ENCODE results near the gene FOXE1.

FOXE1 gene

GRCh38 chr9:97860451-97861147, 7.6 kb downstream of the FOXE1 start:
- H3K4me3 ChIP-seq (replicated peaks in 1 of 2; ENCODE audit: low read depth in 2 of 2, low read length in 2 of 2), result no peak overlapping the region
- no peak for TF ChIP-seq CTCF (IDR thresholded peaks at IDR 0.05; ENCODE audit: low read depth, low read length)
- no peak for DNase-seq (ENCODE audit: low read depth in 2 of 2)

- H3K4me3 ChIP-seq (replicated peaks in 1 of 2; ENCODE audit: low read depth in 2 of 2, low read length in 2 of 2), result no peak overlapping the region
- DNase-seq (ENCODE audit: low read depth in 2 of 2), result no peak
- TF ChIP-seq CTCF (IDR thresholded peaks at IDR 0.05; ENCODE audit: low read depth, low read length), result no peak
Observed at GRCh38 chr9:97861148-97861475, 8.1 kb downstream of the FOXE1 start.

DNA sequence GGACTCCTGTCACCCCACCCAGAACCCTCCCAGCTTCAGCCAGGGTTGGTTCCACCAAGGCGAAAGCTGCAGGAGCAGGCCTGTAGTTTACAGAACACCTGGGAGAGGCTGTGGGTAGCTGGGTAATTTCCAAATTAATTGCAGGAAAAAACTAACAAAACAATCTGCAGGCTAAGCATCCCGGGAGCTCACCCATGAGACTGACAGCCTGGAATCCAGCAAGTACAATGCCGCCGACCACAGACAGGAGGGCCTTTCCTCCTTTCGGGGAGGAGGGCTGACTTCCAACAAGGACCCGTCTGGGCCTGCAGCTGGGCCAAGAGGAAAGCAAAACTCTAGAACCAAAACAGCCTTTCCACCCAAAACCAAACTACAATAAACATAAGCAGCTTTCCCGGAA, 10.3 kb downstream of the FOXE1 start:
- no peak for DNase-seq (ENCODE audit: low read depth in 2 of 2)
- no peak overlapping the region for H3K4me3 ChIP-seq (replicated peaks in 1 of 2; ENCODE audit: low read depth in 2 of 2, low read length in 2 of 2)
- no peak for TF ChIP-seq CTCF (IDR thresholded peaks at IDR 0.05; ENCODE audit: low read depth, low read length)

GRCh38 chr9:97864396-97864795, 11.4 kb downstream of the FOXE1 start:
- H3K4me3 ChIP-seq (replicated peaks in 1 of 2; ENCODE audit: low read depth in 2 of 2, low read length in 2 of 2), result no peak overlapping the region
- DNase-seq (ENCODE audit: low read depth in 2 of 2), result no peak
- no peak for TF ChIP-seq CTCF (IDR thresholded peaks at IDR 0.05; ENCODE audit: low read depth, low read length)

GRCh38 chr9:97866300-97866699, 13.3 kb downstream of the FOXE1 start:
- no peak overlapping the region for H3K4me3 ChIP-seq (replicated peaks in 1 of 2; ENCODE audit: low read depth in 2 of 2, low read length in 2 of 2)
- no peak for TF ChIP-seq CTCF (IDR thresholded peaks at IDR 0.05; ENCODE audit: low read depth, low read length)
- DNase-seq (ENCODE audit: low read depth in 2 of 2), result no peak

DNA sequence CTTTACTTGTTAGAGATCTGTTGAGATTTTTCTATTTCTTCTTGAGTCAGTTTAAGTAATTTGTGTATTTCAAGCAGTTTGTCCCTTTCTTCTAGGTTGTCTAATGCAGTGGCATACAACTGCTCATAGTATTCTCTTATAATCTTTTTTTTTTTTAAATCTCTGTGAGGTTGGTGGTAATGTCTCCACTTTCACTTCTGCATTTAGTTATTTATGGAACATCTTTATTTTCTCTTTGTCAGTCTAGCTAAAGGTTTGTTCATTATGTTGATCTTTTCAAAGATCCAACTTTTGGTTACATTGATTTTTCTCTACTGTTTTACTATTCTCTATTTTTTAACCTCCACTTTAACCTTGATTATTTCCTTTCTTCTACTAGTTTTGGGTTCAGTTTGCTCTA, 13.8 kb downstream of the FOXE1 start:
- no peak for DNase-seq (ENCODE audit: low read depth in 2 of 2)
- no peak overlapping the region for H3K4me3 ChIP-seq (replicated peaks in 1 of 2; ENCODE audit: low read depth in 2 of 2, low read length in 2 of 2)
- no peak for TF ChIP-seq CTCF (IDR thresholded peaks at IDR 0.05; ENCODE audit: low read depth, low read length)

- no peak for TF ChIP-seq CTCF (IDR thresholded peaks at IDR 0.05; ENCODE audit: low read depth, low read length)
- no peak for DNase-seq (ENCODE audit: low read depth in 2 of 2)
- H3K4me3 ChIP-seq (replicated peaks in 1 of 2; ENCODE audit: low read depth in 2 of 2, low read length in 2 of 2), result no peak overlapping the region
Observed at GRCh38 chr9:97868859-97869258, 15.8 kb downstream of the FOXE1 start.
